Endodermal cell (in vitro differentiated cells): ENCODE measurements around the gene ACOT4. TPM values are rescaled to one million over a fixed set of nuclear protein-coding genes. Genes with fewer than 3 reads are reported as not detected.
"Not testable (repeated sequence)": the region's sequence is repeated elsewhere in the genome, so short reads cannot be mapped to it uniquely, and the experiment has no call there.

ENCODE experiments used
- DNase-seq: peaks from one replicate; pipeline ENCODE4 v3.0.0-alpha.2; 2017
- H3K27ac ChIP-seq: 2 replicates; pipeline ENCODE4 v1.5.1; 2013; ENCODE audit warnings: mild to moderate bottlenecking, low read depth, low read length, moderate library complexity
- H3K27me3 ChIP-seq: 2 replicates; pipeline ENCODE4 v1.6.1; 2013; ENCODE audit warnings: mild to moderate bottlenecking, low read length, moderate library complexity; ENCODE audit not compliant: insufficient read depth, control insufficient read depth, poor library complexity, severe bottlenecking
- H3K36me3 ChIP-seq: 2 replicates; pipeline ENCODE4 v1.7.0; 2013; ENCODE audit warnings: mild to moderate bottlenecking, low read length, moderate library complexity; ENCODE audit not compliant: control insufficient read depth, insufficient read depth
- H3K4me1 ChIP-seq: one replicate; pipeline ENCODE4 v1.7.0; 2013; ENCODE audit warnings: low read length; ENCODE audit not compliant: control insufficient read depth, insufficient read depth
- H3K4me3 ChIP-seq: 2 replicates; pipeline ENCODE4 v1.5.1; 2013; ENCODE audit warnings: mild to moderate bottlenecking, low read length, moderate library complexity
- H3K9ac ChIP-seq: 2 replicates; pipeline ENCODE4 v1.6.1; 2013; ENCODE audit warnings: mild to moderate bottlenecking, low read length, moderate library complexity; ENCODE audit not compliant: poor library complexity, severe bottlenecking; ENCODE audit errors: extremely low read depth
- H3K9me3 ChIP-seq: 2 replicates; pipeline ENCODE4 v1.6.1; 2013; ENCODE audit warnings: mild to moderate bottlenecking, low read length, moderate library complexity; ENCODE audit not compliant: control insufficient read depth
- H3K27ac Mint-ChIP-seq: 2 replicates; pipeline ENCODE4 v1.8.0; 2020; ENCODE audit warnings: mixed read lengths
- H3K27me3 Mint-ChIP-seq: 2 replicates; pipeline ENCODE4 v1.8.0; 2021; ENCODE audit warnings: mild to moderate bottlenecking, mixed read lengths; ENCODE audit not compliant: insufficient read depth
- H3K36me3 Mint-ChIP-seq: 2 replicates; pipeline ENCODE4 v1.8.0; 2020; ENCODE audit warnings: low read depth, mixed read lengths
- H3K4me1 Mint-ChIP-seq: 2 replicates; pipeline ENCODE4 v1.8.0; 2020; ENCODE audit warnings: mixed read lengths
- H3K4me3 Mint-ChIP-seq: 2 replicates; pipeline ENCODE4 v1.8.0; 2020; ENCODE audit warnings: mild to moderate bottlenecking, moderate library complexity, mixed read lengths
- H3K9me3 Mint-ChIP-seq: 2 replicates; pipeline ENCODE4 v1.8.0; 2020; ENCODE audit warnings: mild to moderate bottlenecking, mixed read lengths
- WGBS, 2 experiments: methylation state at CpG; one replicate each; pipeline versions ENCODE4 v1.1.5 to v1.1.7; 2013; ENCODE audit warnings: missing lambda C conversion rate in 2 of 2, mixed read lengths in 1 of 2; ENCODE audit not compliant: insufficient coverage in 1 of 2, insufficient read length in 1 of 2; 5-methylcytosine and 5-hydroxymethylcytosine counted together
- total RNA-seq, 2 donors: library from RNA; stranded (reverse); fragmentation: NEBNext Ultra II Directional in 1 of 2; extraction: Animal tissue kit (Norgen Biotek cat#: 25700) in 1 of 2; gene quantifications; 2 replicates in 1 of 2; 3 replicates in 1 of 2; pipeline ENCODE4 v1.2.1, GENCODE V29; 2021
- TF ChIP-seq, protein P1 (sequence below): fragments of 200-600 bp; sonication (generic); conservative IDR thresholded peaks from 2 replicates; pipeline ENCODE4 v1.5.0; 2021; ENCODE audit warnings: antibody characterized with exemption, mild to moderate bottlenecking

ACOT4 gene
- total RNA-seq, 2 donors from 2014 or later, result 0.97 to 2.0 TPM

- Mint-ChIP-seq H3K27ac (no peak overlapping the region), H3K9me3 (no peaks in the 10 kb centered on the region), H3K27me3 (no peaks in the 10 kb centered on the region), H3K4me1 (no peaks in the 10 kb centered on the region), H3K4me3 (no peak overlapping the region), H3K36me3 (no peaks in the 10 kb centered on the region)
- Histone ChIP-seq H3K9ac (no peak overlapping the region), H3K4me1 (no peaks in the 10 kb centered on the region), H3K27me3 (no peaks in the 10 kb centered on the region), H3K4me3 (no peak overlapping the region), H3K36me3 (no peaks in the 10 kb centered on the region), H3K27ac (no peak overlapping the region), H3K9me3 (no peaks in the 10 kb centered on the region)
- no peak for DNase-seq
- WGBS, 2 experiments, result 87 to 93% methylated on average over 2 to 4 of the region's 4 CpGs
- TF ChIP-seq, protein P1, sequence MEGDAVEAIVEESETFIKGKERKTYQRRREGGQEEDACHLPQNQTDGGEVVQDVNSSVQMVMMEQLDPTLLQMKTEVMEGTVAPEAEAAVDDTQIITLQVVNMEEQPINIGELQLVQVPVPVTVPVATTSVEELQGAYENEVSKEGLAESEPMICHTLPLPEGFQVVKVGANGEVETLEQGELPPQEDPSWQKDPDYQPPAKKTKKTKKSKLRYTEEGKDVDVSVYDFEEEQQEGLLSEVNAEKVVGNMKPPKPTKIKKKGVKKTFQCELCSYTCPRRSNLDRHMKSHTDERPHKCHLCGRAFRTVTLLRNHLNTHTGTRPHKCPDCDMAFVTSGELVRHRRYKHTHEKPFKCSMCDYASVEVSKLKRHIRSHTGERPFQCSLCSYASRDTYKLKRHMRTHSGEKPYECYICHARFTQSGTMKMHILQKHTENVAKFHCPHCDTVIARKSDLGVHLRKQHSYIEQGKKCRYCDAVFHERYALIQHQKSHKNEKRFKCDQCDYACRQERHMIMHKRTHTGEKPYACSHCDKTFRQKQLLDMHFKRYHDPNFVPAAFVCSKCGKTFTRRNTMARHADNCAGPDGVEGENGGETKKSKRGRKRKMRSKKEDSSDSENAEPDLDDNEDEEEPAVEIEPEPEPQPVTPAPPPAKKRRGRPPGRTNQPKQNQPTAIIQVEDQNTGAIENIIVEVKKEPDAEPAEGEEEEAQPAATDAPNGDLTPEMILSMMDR, result no peak
These were observed 37.8 kb upstream of the ACOT4 start for GRCh38 chr14:73553845-73554244.

- not testable (repeated sequence) for H3K36me3 ChIP-seq, H3K27me3 Mint-ChIP-seq, H3K27me3 ChIP-seq, H3K27ac Mint-ChIP-seq, DNase-seq, H3K4me3 ChIP-seq, H3K36me3 Mint-ChIP-seq, H3K4me1 Mint-ChIP-seq, H3K9me3 Mint-ChIP-seq, H3K27ac ChIP-seq, H3K9ac ChIP-seq, H3K4me3 Mint-ChIP-seq, H3K4me1 ChIP-seq, H3K9me3 ChIP-seq
- WGBS, 2 experiments, result 80% methylated on average over 1 of the region's 2 CpGs; no CpG with 5 or more reads in 1 of the 2 experiments
These were observed 34.5 kb upstream of the ACOT4 start for GRCh38 chr14:73557201-73557600.

- DNase-seq, result not testable (repeated sequence)
- H3K9me3 Mint-ChIP-seq, result peaks cover 19% of the 10 kb centered on the region
These were observed 33.4 kb upstream of the ACOT4 start for GRCh38 chr14:73558238-73558637.

DNA sequence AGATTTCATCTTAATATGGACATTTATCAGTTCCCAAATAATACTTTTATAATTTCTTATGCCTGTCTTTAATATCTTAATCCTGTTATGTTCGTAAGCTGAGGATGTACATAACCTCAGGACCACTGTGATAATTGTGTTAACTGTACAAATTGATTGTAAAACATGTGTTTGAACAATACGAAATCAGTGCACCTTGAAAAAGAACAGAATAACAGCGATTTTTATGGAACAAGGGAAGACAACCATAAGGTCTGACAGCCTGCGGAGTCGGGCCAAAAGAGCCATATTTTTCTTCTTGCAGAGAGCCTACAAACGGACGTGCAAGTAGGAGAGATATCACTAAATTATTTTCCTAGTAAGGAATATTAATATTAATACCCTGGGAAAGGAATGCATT is 29.4 kb upstream of the ACOT4 start:
- not testable (repeated sequence) for H3K4me1 Mint-ChIP-seq, H3K4me3 Mint-ChIP-seq, H3K27ac ChIP-seq, DNase-seq, H3K4me3 ChIP-seq, H3K27ac Mint-ChIP-seq, H3K4me1 ChIP-seq, H3K9ac ChIP-seq, H3K36me3 ChIP-seq, H3K27me3 Mint-ChIP-seq, H3K27me3 ChIP-seq
- 91 to 100% methylated on average over 3 to 5 of the region's 7 CpGs for WGBS, 2 experiments
- Mint-ChIP-seq H3K36me3 (peaks cover 24% of the 10 kb centered on the region), H3K9me3 (peaks cover 43% of the 10 kb centered on the region)
- peaks cover 25% of the 10 kb centered on the region for H3K9me3 ChIP-seq

More at GRCh38 chr14:73558238-73558637, 33.4 kb upstream of the ACOT4 start:
- H3K27me3 Mint-ChIP-seq, H3K4me3 Mint-ChIP-seq, H3K27me3 ChIP-seq, H3K9ac ChIP-seq, H3K27ac Mint-ChIP-seq, H3K27ac ChIP-seq, H3K4me1 ChIP-seq, H3K4me3 ChIP-seq, H3K4me1 Mint-ChIP-seq, H3K36me3 ChIP-seq, H3K36me3 Mint-ChIP-seq: not testable (repeated sequence)
- peaks cover 18% of the 10 kb centered on the region for H3K9me3 ChIP-seq
- no CpG with 5 or more reads among the region's 2 CpGs for WGBS, 2 experiments

- 96 to 97% methylated on average over 5 to 6 of the region's 6 CpGs for WGBS, 2 experiments
- not testable (repeated sequence) for H3K4me1 Mint-ChIP-seq, H3K27ac Mint-ChIP-seq, H3K27me3 ChIP-seq, H3K4me3 Mint-ChIP-seq, H3K4me3 ChIP-seq, H3K27me3 Mint-ChIP-seq, H3K4me1 ChIP-seq, DNase-seq, H3K9ac ChIP-seq, H3K36me3 ChIP-seq, H3K27ac ChIP-seq
- peaks cover 47% of the 10 kb centered on the region for H3K9me3 Mint-ChIP-seq
- peaks cover 29% of the 10 kb centered on the region for H3K36me3 Mint-ChIP-seq
- H3K9me3 ChIP-seq, result peaks cover 29% of the 10 kb centered on the region
These were observed 29.0 kb upstream of the ACOT4 start for GRCh38 chr14:73562696-73563095.

- H3K9me3 Mint-ChIP-seq, result peaks cover 48% of the 10 kb centered on the region
- H3K27me3 ChIP-seq, DNase-seq, H3K4me3 ChIP-seq, H3K4me1 ChIP-seq, H3K27ac ChIP-seq, H3K27ac Mint-ChIP-seq, H3K9ac ChIP-seq, H3K36me3 ChIP-seq, H3K27me3 Mint-ChIP-seq, H3K4me3 Mint-ChIP-seq: not testable (repeated sequence)
- peaks cover 29% of the 10 kb centered on the region for H3K9me3 ChIP-seq
- peaks cover 30% of the 10 kb centered on the region for H3K36me3 Mint-ChIP-seq
- H3K4me1 Mint-ChIP-seq, result peaks cover 15% of the 10 kb centered on the region
- WGBS, 2 experiments, result 86 to 96% methylated on average over 7 to 18 of the region's 18 CpGs
These were observed 25.2 kb upstream of the ACOT4 start for GRCh38 chr14:73566431-73566830.
